Loucy (cell line): ENCODE measurements around the gene RBMS3.

Experiments
- CTCF ChIP-seq: fragments of 200-600 bp; sonication (generic); conservative IDR thresholded peaks from 2 replicates; pipeline ENCODE4 v1.5.1; 2014; ENCODE audit warnings: mild to moderate bottlenecking, antibody characterized with exemption, low read length
- EZH2phosphoT487 ChIP-seq: fragments of 200-600 bp; IDR thresholded peaks from 2 replicates; pipeline ENCODE4 v1.6.1; 2018; ENCODE audit warnings: antibody characterized with exemption, mild to moderate bottlenecking, moderate library complexity, borderline replicate concordance

- TF ChIP-seq CTCF (no peak), EZH2phosphoT487 (no peak)
These were observed 723.6 kb downstream of the RBMS3 start for GRCh38 chr3:30004481-30004880.
